H1 (cell line): ENCODE data around the gene GIPC2. TPM values are rescaled to one million over a fixed set of nuclear protein-coding genes. Genes with fewer than 3 reads are reported as not detected.

Experiments used
- CTCF ChIA-PET: fragments of 300-600 bp; sonication (Branson Sonifier 250); formaldehyde crosslinking; loops from one replicate; lab custom pipeline; 2021; ENCODE audit not compliant: partially characterized antibody; lab: Charles Lee
- POLR2A ChIA-PET: fragments of 300-600 bp; sonication (Branson Sonifier 250); formaldehyde crosslinking; loops from one replicate; lab custom pipeline; 2021; ENCODE audit warnings: inconsistent platforms; ENCODE audit not compliant: partially characterized antibody; lab: Charles Lee
- DNase-seq, 2 experiments: peaks; one replicate each; pipeline versions ENCODE4 v3.0.0 to v3.0.0-alpha.2; 2010 to 2022; ENCODE audit warnings: low spot score in 2 of 2, low read depth in 1 of 2, mixed read lengths in 1 of 2
- FAIRE-seq: peaks from 2 replicates; lab custom pipeline; 2011; peaks lifted over from hg19 to GRCh38; lab: Jason Lieb, UNC
- H2AFZ ChIP-seq: 2 replicates; pipeline ENCODE4 v1.8.1; 2012; ENCODE audit warnings: low read length, inconsistent platforms
- H2AK5ac ChIP-seq: 2 replicates; pipeline ENCODE4 v1.6.1; 2013; ENCODE audit warnings: low read depth, low read length
- H2BK120ac ChIP-seq: replicated peaks from 2 replicates; pipeline ENCODE3; 2013; ENCODE audit warnings: low read depth, low read length, inconsistent platforms
- H2BK12ac ChIP-seq: 2 replicates; pipeline ENCODE4 v1.6.1; 2013; ENCODE audit warnings: low read depth, low read length
- H2BK15ac ChIP-seq: 2 replicates; pipeline ENCODE4 v1.6.1; 2013; ENCODE audit warnings: low read length
- H2BK20ac ChIP-seq: 2 replicates; pipeline ENCODE4 v1.6.1; 2013; ENCODE audit warnings: low read length
- H2BK5ac ChIP-seq: 2 replicates; pipeline ENCODE4 v1.6.1; 2013; ENCODE audit warnings: low read depth, low read length
- H3K14ac ChIP-seq: 2 replicates; pipeline ENCODE4 v1.6.1; 2013; ENCODE audit warnings: inconsistent platforms; ENCODE audit not compliant: insufficient read length
- H3K18ac ChIP-seq: 2 replicates; pipeline ENCODE4 v1.6.1; 2013; ENCODE audit warnings: low read length; ENCODE audit errors: extremely low read depth
- H3K23ac ChIP-seq: 2 replicates; pipeline ENCODE4 v1.6.1; 2013; ENCODE audit warnings: inconsistent platforms; ENCODE audit not compliant: insufficient read length
- H3K23me2 ChIP-seq: 2 replicates; pipeline ENCODE4 v1.6.1; 2013; ENCODE audit warnings: low read depth, low read length
- H3K27ac ChIP-seq: 2 replicates; pipeline ENCODE4 v1.6.1; 2011; ENCODE audit warnings: low read depth, low read length, inconsistent platforms
- H3K27me3 ChIP-seq, 4 experiments: replicated peaks in 1 of 4; 1 replicate in 1 of 4; 2 replicates in 3 of 4; pipeline versions ENCODE4 v1.6.1 to v1.8.1; 2011 to 2013; ENCODE audit warnings: low read length in 3 of 4, mild to moderate bottlenecking in 3 of 4, inconsistent platforms in 2 of 4, mixed read lengths in 2 of 4, moderate library complexity in 1 of 4; ENCODE audit not compliant: control insufficient read depth in 3 of 4, insufficient read depth in 3 of 4; ENCODE audit errors: extremely low read depth in 1 of 4
- H3K36me3 ChIP-seq, 4 experiments: 2 replicates each; pipeline versions ENCODE4 v1.6.1 to v1.8.1; 2011 to 2013; ENCODE audit warnings: mild to moderate bottlenecking in 4 of 4, low read length in 3 of 4, moderate library complexity in 2 of 4, control low read depth in 1 of 4, inconsistent platforms in 1 of 4; ENCODE audit not compliant: insufficient read depth in 4 of 4, control insufficient read depth in 2 of 4
- H3K4ac ChIP-seq: replicated peaks from 2 replicates; pipeline ENCODE3; 2013; ENCODE audit warnings: low read length, low read depth, mixed read lengths, inconsistent platforms; ENCODE audit not compliant: insufficient read length
- H3K4me1 ChIP-seq, 4 experiments: replicated peaks in 1 of 4; 1 replicate in 1 of 4; 2 replicates in 3 of 4; pipeline versions ENCODE4 v1.6.1 to v1.8.1; 2011 to 2013; ENCODE audit warnings: low read length in 3 of 4, inconsistent platforms in 2 of 4, mixed read lengths in 1 of 4; ENCODE audit not compliant: insufficient read depth in 4 of 4, control insufficient read depth in 3 of 4
- H3K4me2 ChIP-seq, 2 experiments: 2 replicates each; pipeline versions ENCODE4 v1.6.1 to v1.8.1; 2011 to 2013; ENCODE audit warnings: low read depth in 2 of 2, low read length in 2 of 2, control low read depth in 1 of 2, inconsistent platforms in 1 of 2, mild to moderate bottlenecking in 1 of 2; ENCODE audit not compliant: insufficient read depth in 1 of 2
- H3K4me3 ChIP-seq, 4 experiments: fragments of 200-600, 300-600 bp in 1 of 4; sonication (generic), shearing (Covaris generic), sonication (Bioruptor Twin) in 1 of 4; 2 replicates each; pipeline versions ENCODE4 v1.5.1 to v1.8.1; 2011 to 2016; ENCODE audit warnings: low read length in 4 of 4, low read depth in 3 of 4, control low read depth in 2 of 4, inconsistent platforms in 2 of 4, mild to moderate bottlenecking in 2 of 4, mixed read lengths in 1 of 4, moderate library complexity in 1 of 4; ENCODE audit not compliant: insufficient read depth in 2 of 4; ENCODE audit errors: extremely low read depth in 1 of 4
- H3K56ac ChIP-seq: replicated peaks from 2 replicates; pipeline ENCODE3; 2013; ENCODE audit warnings: low read depth, mild to moderate bottlenecking, mixed read lengths, low read length, inconsistent platforms; ENCODE audit not compliant: insufficient read length
- H3K79me1 ChIP-seq: 2 replicates; pipeline ENCODE4 v1.6.1; 2013; ENCODE audit warnings: low read depth, low read length, control low read depth
- H3K79me2 ChIP-seq, 2 experiments: 2 replicates each; pipeline versions ENCODE4 v1.6.1 to v1.8.1; 2012 to 2013; ENCODE audit warnings: low read length in 2 of 2, mild to moderate bottlenecking in 2 of 2, inconsistent platforms in 1 of 2; ENCODE audit not compliant: insufficient read depth in 2 of 2, control insufficient read depth in 1 of 2
- H3K9ac ChIP-seq, 4 experiments: replicated peaks in 1 of 4; 1 replicate in 1 of 4; 2 replicates in 3 of 4; pipeline versions ENCODE4 v1.6.1 to v1.8.1; 2011 to 2013; ENCODE audit warnings: low read depth in 3 of 4, low read length in 3 of 4, control low read depth in 2 of 4, mild to moderate bottlenecking in 2 of 4, moderate library complexity in 2 of 4, inconsistent platforms in 1 of 4; ENCODE audit errors: extremely low read depth in 1 of 4
- H3K9me3 ChIP-seq, 2 experiments: 2 replicates each; pipeline versions ENCODE4 v1.6.1 to v1.8.1; 2012 to 2013; ENCODE audit warnings: mild to moderate bottlenecking in 2 of 2, moderate library complexity in 2 of 2, control low read depth in 1 of 2, inconsistent platforms in 1 of 2, low read depth in 1 of 2, low read length in 1 of 2, mixed read lengths in 1 of 2; ENCODE audit not compliant: insufficient read depth in 2 of 2
- H4K20me1 ChIP-seq, 2 experiments: replicated peaks in 1 of 2; 2 replicates each; pipeline versions ENCODE3 to v1.8.1; 2011 to 2013; ENCODE audit warnings: inconsistent platforms in 2 of 2, low read length in 2 of 2, mild to moderate bottlenecking in 1 of 2; ENCODE audit not compliant: insufficient read depth in 2 of 2, control insufficient read depth in 1 of 2
- H4K5ac ChIP-seq: 2 replicates; pipeline ENCODE4 v1.6.1; 2013; ENCODE audit warnings: low read length, low read depth, mixed read lengths, inconsistent platforms; ENCODE audit not compliant: insufficient read length
- H4K8ac ChIP-seq: 2 replicates; pipeline ENCODE4 v1.8.0; 2013; ENCODE audit warnings: mild to moderate bottlenecking, moderate library complexity, low read length, inconsistent platforms; ENCODE audit not compliant: insufficient read depth; ENCODE audit errors: extremely low read depth
- H4K91ac ChIP-seq: replicated peaks from 2 replicates; pipeline ENCODE3; 2013; ENCODE audit warnings: low read length, mixed read lengths, inconsistent platforms; ENCODE audit not compliant: insufficient read length
- BACH1 ChIP-seq: IDR thresholded peaks from 2 replicates; pipeline ENCODE4 v1.6.1; 2012; ENCODE audit warnings: low read length, improper control_type of control experiment
- CHD2 ChIP-seq: IDR thresholded peaks from 2 replicates; pipeline ENCODE4 v1.6.1; 2012; ENCODE audit warnings: low read length, improper control_type of control experiment
- CTCF ChIP-seq, 3 experiments: IDR thresholded peaks; 1 replicate in 2 of 3; 2 replicates in 1 of 3; pipeline versions ENCODE4 v1.5.1 to v1.6.1; 2011; ENCODE audit warnings: low read length in 3 of 3, mild to moderate bottlenecking in 3 of 3, inconsistent platforms in 2 of 3, low read depth in 1 of 3, moderate library complexity in 1 of 3; ENCODE audit not compliant: insufficient read depth in 1 of 3; ENCODE audit errors: control extremely low read depth in 1 of 3
- EP300 ChIP-seq, 2 experiments: IDR thresholded peaks; 1 replicate in 1 of 2; 2 replicates in 1 of 2; pipeline ENCODE4 v1.6.1; 2011 to 2012; ENCODE audit warnings: low read depth in 2 of 2, low read length in 2 of 2, mild to moderate bottlenecking in 2 of 2, borderline replicate concordance in 1 of 2, inconsistent platforms in 1 of 2, moderate library complexity in 1 of 2
- GABPA ChIP-seq: IDR thresholded peaks from 2 replicates; pipeline ENCODE4 v1.6.1; 2011; ENCODE audit warnings: mild to moderate bottlenecking, low read length, moderate library complexity, borderline replicate concordance; ENCODE audit not compliant: insufficient read depth
- GTF2F1 ChIP-seq: IDR thresholded peaks from 2 replicates; pipeline ENCODE4 v1.6.1; 2012; ENCODE audit warnings: low read depth, low read length, improper control_type of control experiment, borderline replicate concordance
- JUND ChIP-seq: IDR thresholded peaks from 2 replicates; pipeline ENCODE4 v1.6.1; 2011; ENCODE audit warnings: mild to moderate bottlenecking, improper control_type of control experiment, low read length
- NANOG ChIP-seq: IDR thresholded peaks from 2 replicates; pipeline ENCODE4 v1.6.1; 2011; ENCODE audit warnings: low read length, low read depth, mild to moderate bottlenecking, inconsistent platforms; ENCODE audit not compliant: insufficient read depth, poor library complexity, severe bottlenecking
- TEAD4 ChIP-seq: IDR thresholded peaks from 2 replicates; pipeline ENCODE4 v1.6.1; 2012; ENCODE audit warnings: low read depth, low read length, inconsistent platforms, mixed read lengths
- polyA plus RNA-seq, 7 experiments: library from polyadenylated mRNA; depleted of rRNA in 3 of 7; stranded (reverse) in 5 of 7; unstranded in 2 of 7; fragments of >200 nt in 5 of 7; fragments of 200-250 nt in 2 of 7; gene quantifications; 1 replicate in 5 of 7; 2 replicates in 1 of 7; 4 replicates in 1 of 7; pipeline versions ENCODE4 v1.2.1 to v1.2.3, GENCODE V29; 2011 to 2013; ENCODE audit warnings: missing spikeins in 2 of 7, mixed read lengths in 2 of 7
- total RNA-seq: library from RNA; stranded (reverse); fragmentation: NEBNext Ultra II Directional; extraction: Animal tissue kit (Norgen Biotek cat#: 25700); gene quantifications from 2 replicates; pipeline ENCODE4 v1.2.1, GENCODE V29; 2021
- TF ChIP-seq, protein P1 (sequence below): IDR thresholded peaks from 2 replicates; pipeline ENCODE4 v1.6.1; 2012; ENCODE audit warnings: low read length, inconsistent platforms

GIPC2 gene
- total and polyA plus RNA-seq, 2 of the 8 experiments (the other 6 are each of a cell fraction or from before 2014, with no cell fraction given), result 0.29 to 0.69 TPM

- Histone ChIP-seq H3K36me3 (no peaks in the 10 kb centered on the region; a peak in 1 of 8 replicates), H3K23ac (no peak overlapping the region), H3K18ac (no peak overlapping the region), H3K23me2 (no peaks in the 10 kb centered on the region), H3K4me2 (no peak overlapping the region), H4K5ac (no peak overlapping the region), H3K4ac (no peak overlapping the region), H3K14ac (no peak overlapping the region), H4K8ac (no peak overlapping the region), H2AFZ (no peak overlapping the region), H3K79me2 (no peaks in the 10 kb centered on the region), H2BK5ac (no peak overlapping the region), H3K9ac (no peak overlapping the region), H2AK5ac (no peak overlapping the region), H4K91ac (no peak overlapping the region), H2BK12ac (no peak overlapping the region), H3K4me3 (no peak overlapping the region), H2BK20ac (no peak overlapping the region), H3K79me1 (no peaks in the 10 kb centered on the region), H3K27me3 (no peaks in the 10 kb centered on the region), H2BK120ac (no peak overlapping the region), H3K9me3 (no peaks in the 10 kb centered on the region), H3K56ac (no peak overlapping the region), H4K20me1 (no peaks in the 10 kb centered on the region), H3K27ac (no peak overlapping the region), H2BK15ac (no peak overlapping the region), H3K4me1 (0 out of 7 replicates have a peak, but pooled peaks cover 0 to 2% (median 0%) of the 10 kb centered on the region in 4 experiments)
- FAIRE-seq, result no peak
- ChIA-PET CTCF (interaction anchor here (1.0 to 1.7 kb wide), 2 partner anchors 12 to 100 kb away, joined by 3 to 4 read pairs; no protein-coding TSS in a partner anchor), POLR2A (interaction anchor here (0.5 to 2.6 kb wide), 2 partner anchors 11 to 99 kb away, joined by 3 to 12 read pairs; partner anchors contain the start of gene DNAJB4)
- DNase-seq, result no peak
- TF ChIP-seq TEAD4 (no peak), EP300 (IDR thresholded peaks at IDR 0.05; ENCODE audit: borderline replicate concordance in 1 of 2, low read depth in 2 of 2, low read length in 2 of 2) (no peak), GTF2F1 (no peak), NANOG (no peak), BACH1 (no peak), CHD2 (no peak), CTCF (IDR thresholded peaks at IDR 0.05; ENCODE audit: control extremely low read depth in 1 of 3, insufficient read depth in 1 of 3, low read depth in 1 of 3, low read length in 3 of 3) (no peak), JUND (no peak), GABPA (no peak)
- TF ChIP-seq, protein P1, sequence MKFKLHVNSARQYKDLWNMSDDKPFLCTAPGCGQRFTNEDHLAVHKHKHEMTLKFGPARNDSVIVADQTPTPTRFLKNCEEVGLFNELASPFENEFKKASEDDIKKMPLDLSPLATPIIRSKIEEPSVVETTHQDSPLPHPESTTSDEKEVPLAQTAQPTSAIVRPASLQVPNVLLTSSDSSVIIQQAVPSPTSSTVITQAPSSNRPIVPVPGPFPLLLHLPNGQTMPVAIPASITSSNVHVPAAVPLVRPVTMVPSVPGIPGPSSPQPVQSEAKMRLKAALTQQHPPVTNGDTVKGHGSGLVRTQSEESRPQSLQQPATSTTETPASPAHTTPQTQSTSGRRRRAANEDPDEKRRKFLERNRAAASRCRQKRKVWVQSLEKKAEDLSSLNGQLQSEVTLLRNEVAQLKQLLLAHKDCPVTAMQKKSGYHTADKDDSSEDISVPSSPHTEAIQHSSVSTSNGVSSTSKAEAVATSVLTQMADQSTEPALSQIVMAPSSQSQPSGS, result no peak
Observed at GRCh38 chr1:78015148-78015547, 30.6 kb upstream of the GIPC2 start.
